GM10847 (cell line): ENCODE data around the gene PKP3.

Experiments
- POLR2A ChIP-seq: IDR thresholded peaks from 2 replicates; pipeline ENCODE4 v1.6.1; 2011; ENCODE audit not compliant: insufficient read length; ENCODE audit errors: extremely low read depth

PKP3 gene

DNA sequence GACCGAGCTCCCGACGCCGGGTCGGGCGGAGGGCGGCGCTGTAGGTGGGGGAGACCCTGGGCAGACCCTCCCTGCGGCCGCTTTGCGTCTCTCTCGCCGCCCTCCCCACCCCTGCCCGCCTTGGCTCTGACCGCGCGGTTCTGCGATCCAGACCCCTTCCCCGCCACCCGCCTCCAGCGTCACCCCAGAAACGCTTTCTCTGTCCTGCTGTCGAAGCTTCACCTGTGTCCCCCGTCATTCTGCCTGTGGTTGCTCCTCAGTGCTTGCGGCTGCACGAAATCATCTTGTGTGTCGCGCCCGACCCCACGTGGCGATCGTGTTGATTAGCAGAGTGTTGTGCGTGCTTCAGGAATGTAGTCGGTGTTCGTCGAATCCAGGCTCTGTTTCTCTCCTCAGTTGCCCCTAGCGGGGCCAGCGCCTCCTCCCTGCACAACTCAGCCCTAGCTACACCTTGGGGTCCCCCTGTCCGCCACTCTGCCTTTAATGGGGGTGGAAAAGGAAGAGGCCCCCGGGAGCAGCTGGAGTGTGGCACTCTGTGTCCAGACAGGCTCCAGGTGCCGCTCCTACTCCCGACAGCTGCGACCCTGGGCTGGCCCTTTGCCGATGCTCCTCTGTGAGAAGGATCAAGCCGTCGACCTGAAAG lies 56.9 kb downstream of the PKP3 start:
- TF ChIP-seq POLR2A: no peak

DNA sequence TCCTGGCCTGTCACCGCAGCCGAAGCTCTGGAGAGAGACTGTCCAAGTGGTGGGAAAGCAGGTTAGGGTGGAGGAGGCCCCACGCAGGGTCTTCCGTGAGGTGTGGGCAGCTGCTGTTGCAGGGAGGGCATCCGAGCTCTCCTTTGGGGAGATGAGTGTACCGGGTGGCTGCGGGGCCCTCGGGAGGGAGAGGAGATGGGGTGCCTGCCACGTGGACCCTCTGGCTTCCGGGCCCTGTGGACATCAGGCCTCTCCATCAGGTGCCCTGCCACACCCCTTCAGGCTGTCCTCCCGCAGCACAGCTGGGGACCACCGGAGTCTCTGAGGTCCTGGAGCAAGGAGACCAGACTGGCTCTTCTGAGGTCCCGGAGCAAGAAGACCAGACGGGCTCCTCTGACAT lies 57.7 kb downstream of the PKP3 start:
- no peak for TF ChIP-seq POLR2A

DNA sequence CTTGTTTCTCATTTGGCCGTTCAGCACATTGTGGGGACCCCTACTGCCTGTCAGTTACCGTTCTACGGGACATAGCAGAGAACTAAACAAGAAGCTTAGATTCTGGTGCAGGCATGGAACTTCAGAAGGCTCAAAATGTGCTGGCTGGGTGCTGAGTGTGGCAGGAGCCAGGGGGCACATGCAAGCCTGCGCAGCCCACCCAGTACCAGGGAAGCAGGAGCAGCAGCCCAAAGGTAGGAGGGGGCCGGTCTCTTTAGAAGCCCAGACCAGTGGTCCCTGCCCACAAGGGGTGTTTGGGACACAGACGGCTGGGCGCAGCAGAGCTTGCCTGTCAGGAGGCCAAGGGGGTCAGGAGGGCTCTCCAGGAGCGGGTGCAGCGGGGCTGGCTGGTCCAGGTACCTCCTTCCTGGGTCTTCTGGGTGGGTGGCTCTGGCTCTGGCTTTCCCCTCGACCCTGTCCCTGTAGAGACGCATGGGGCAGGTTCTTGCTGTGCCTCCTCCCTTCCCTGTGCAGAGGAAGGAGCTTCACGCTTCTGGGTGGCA lies 58.3 kb downstream of the PKP3 start:
- no peak for TF ChIP-seq POLR2A

DNA sequence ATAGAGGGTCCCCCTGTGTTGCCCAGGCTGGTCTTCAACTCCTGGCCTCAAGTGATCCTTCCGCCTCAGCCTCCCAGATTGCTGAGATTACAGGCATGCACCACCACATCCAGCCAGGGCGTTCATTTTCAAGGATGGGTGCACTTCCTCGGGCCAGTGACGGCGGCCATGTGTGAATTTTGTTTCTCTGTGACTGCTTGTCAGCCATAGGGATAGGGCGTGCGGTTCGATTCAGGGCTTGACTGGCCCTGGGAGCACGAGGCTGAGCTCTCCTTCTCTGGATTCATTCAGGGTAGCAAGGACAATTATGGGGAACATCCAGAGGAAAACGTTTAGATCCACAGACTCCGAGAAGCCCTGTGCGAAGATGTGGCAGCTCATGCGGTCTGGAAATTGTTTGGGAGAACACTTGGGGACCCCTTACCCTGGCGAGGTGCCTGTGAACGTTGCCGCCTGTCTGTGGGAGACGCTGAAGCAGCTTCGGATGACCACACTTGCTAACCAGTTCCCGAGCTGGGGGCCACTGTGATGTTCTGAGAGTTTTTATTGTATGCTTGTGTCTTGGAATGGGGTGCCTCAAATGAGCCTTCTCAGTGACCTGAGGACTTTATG lies 59.0 kb downstream of the PKP3 start:
- no peak for TF ChIP-seq POLR2A

DNA sequence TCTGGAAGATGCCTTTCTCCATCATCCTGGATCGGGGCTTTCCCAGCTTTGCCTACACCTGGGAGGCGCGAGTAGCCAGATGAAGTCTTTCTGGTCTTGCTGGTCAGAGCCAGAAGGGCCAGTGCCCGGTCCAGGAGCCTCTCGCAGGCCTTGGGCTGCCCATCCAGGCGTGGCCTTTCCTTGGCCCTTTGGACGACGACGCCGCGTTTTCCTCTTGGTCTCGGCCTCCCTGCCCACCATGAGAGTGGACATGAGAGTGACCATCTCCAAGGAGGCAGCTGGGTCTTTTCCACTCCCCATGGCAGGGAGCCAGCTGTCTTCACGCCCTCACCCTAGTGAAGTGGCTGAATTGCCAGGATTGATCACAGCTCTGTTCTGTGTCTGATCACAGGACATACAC lies 59.6 kb downstream of the PKP3 start:
- TF ChIP-seq POLR2A: no peak

DNA sequence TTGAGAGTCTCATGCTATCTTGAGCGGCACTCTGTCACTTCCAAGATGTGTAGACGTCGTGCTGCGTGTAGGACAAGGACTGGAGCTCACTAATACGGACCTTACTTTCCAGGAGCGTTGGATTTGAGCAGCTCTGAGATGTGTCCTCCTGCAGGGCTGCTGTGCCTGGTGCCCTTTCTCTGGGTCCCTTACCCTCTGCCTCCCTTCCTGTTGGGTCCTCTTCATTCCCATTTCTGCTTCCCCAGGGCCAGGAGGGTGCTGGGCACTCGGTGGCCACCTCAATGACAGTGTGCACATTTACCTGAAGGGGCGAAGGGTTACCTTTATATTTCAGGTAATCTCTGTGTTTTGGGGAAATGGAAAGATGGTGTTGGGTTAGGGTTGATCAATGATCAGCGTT lies 60.0 kb downstream of the PKP3 start:
- TF ChIP-seq POLR2A: no peak
